Inflammatory macrophage (primary cell): Measurements from ENCODE around the gene NPAS3.

ENCODE experiments used
- DNase-seq, 2 donors: peaks; one replicate each; pipeline ENCODE4 v3.0.0-alpha.2; 2020 to 2022

Gene NPAS3

DNA sequence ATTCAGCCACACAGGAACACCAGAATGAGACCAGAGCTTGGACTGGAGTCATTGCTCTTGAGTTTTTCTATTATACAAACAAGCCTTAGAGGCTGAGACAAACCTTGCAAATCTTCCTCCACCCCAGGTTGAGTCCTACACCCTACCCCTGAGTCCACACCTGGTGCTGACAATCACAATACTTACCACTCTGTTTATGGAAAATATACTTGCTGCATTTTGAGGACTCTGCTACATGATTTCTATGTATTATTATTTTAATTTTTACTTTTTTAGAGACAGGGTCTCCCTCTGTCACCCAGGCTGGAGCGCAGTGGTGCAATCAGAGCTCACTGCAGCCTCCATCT lies 910.7 kb downstream of the NPAS3 start:
- no peak for DNase-seq

- no peak for DNase-seq
These were observed 912.1 kb downstream of the NPAS3 start for GRCh38 chr14:33850826-33851225.

- DNase-seq: no peak
These were observed 912.7 kb downstream of the NPAS3 start for GRCh38 chr14:33851366-33851765.

DNA sequence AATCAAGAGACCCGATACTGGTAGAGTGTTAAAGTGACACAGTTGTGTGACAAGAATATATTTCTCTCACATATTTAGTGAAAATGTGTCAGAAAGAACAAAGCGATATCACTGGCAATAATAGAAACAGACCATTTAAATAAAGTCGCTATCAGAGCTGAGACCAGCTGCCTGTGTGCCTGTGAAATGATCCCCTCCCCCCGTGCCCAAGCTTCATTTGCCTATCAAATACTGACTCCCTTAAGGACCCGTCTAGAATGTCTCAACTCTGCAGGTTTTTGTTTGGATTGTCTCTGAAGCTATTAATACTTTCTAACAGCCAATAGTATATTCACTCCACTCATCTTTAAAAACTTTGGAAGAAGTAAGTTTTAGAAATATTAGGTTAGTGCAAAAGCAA lies 913.3 kb downstream of the NPAS3 start:
- no peak for DNase-seq
